WTC11 (cell line): ENCODE data around the gene TMC8. TPM values are rescaled to one million over a fixed set of nuclear protein-coding genes. Genes with fewer than 3 reads are reported as not detected.

Experiments
- ATAC-seq: fragments of 200-7000 bp; cut with Tn5 transposase; 2 replicates; pipeline ENCODE4 v1.10.0; 2021; ENCODE audit warnings: mild to moderate bottlenecking, moderate library complexity
- CTCF ChIA-PET: fragments of 300-600 bp; sonication (Branson Sonifier 250); formaldehyde crosslinking; loops from one replicate; lab custom pipeline; 2021; ENCODE audit warnings: antibody characterized with exemption; lab: Charles Lee
- POLR2A ChIA-PET: fragments of 350-600 bp; sonication (Branson Sonifier 250); formaldehyde crosslinking; loops from one replicate; lab custom pipeline; 2021; ENCODE audit warnings: antibody characterized with exemption; lab: Charles Lee
- DNase-seq: peaks from one replicate; pipeline ENCODE4 v3.0.0; 2021; ENCODE audit warnings: low spot score
- H3K27ac Mint-ChIP-seq: 2 replicates; pipeline ENCODE4 v1.8.0; 2021; ENCODE audit warnings: mixed read lengths
- H3K27me3 Mint-ChIP-seq: 2 replicates; pipeline ENCODE4 v1.8.0; 2021; ENCODE audit warnings: low read depth, mild to moderate bottlenecking, moderate library complexity, mixed read lengths
- H3K36me3 Mint-ChIP-seq: 2 replicates; pipeline ENCODE4 v1.8.0; 2021; ENCODE audit warnings: mixed read lengths
- H3K4me1 Mint-ChIP-seq: 2 replicates; pipeline ENCODE4 v1.8.0; 2022; ENCODE audit warnings: mixed read lengths
- H3K4me3 Mint-ChIP-seq: 2 replicates; pipeline ENCODE4 v1.8.0; 2021; ENCODE audit warnings: mild to moderate bottlenecking, moderate library complexity, mixed read lengths
- H3K9me3 Mint-ChIP-seq: 2 replicates; pipeline ENCODE4 v1.8.0; 2021; ENCODE audit warnings: mixed read lengths
- ARID4B ChIP-seq: sonication (generic); formaldehyde crosslinking; IDR thresholded peaks from 2 replicates; pipeline ENCODE4 v1.8.0; 2023; ENCODE audit warnings: missing genetic modification reagents, mild to moderate bottlenecking, borderline replicate concordance
- CBFB ChIP-seq: sonication (generic); formaldehyde crosslinking; IDR thresholded peaks from 2 replicates; pipeline ENCODE4 v1.8.1; 2022; ENCODE audit warnings: mild to moderate bottlenecking, low read depth, missing genetic modification reagents
- CREM ChIP-seq: sonication (generic); formaldehyde crosslinking; IDR thresholded peaks from 2 replicates; pipeline ENCODE4 v1.8.1; 2022; ENCODE audit warnings: mild to moderate bottlenecking, missing genetic modification reagents, moderate library complexity
- E2F5 ChIP-seq: sonication (generic); formaldehyde crosslinking; IDR thresholded peaks from 2 replicates; pipeline ENCODE4 v1.8.1; 2022; ENCODE audit warnings: mild to moderate bottlenecking, moderate library complexity, missing genetic modification reagents
- ELF4 ChIP-seq: sonication (generic); formaldehyde crosslinking; IDR thresholded peaks from 2 replicates; pipeline ENCODE4 v1.8.1; 2022; ENCODE audit warnings: low read depth, mild to moderate bottlenecking, moderate library complexity, missing genetic modification reagents
- ERG ChIP-seq: fragments of 250-450 bp; sonication (Bioruptor Pico); IDR thresholded peaks from 2 replicates; pipeline ENCODE4 v1.8.0; 2021; ENCODE audit warnings: mild to moderate bottlenecking
- ETV6 ChIP-seq: sonication (generic); formaldehyde crosslinking; IDR thresholded peaks from 2 replicates; pipeline ENCODE4 v1.8.1; 2022; ENCODE audit warnings: mild to moderate bottlenecking, missing genetic modification reagents
- FOXK1 ChIP-seq: sonication (generic); formaldehyde crosslinking; IDR thresholded peaks from 2 replicates; pipeline ENCODE4 v1.8.0; 2022; ENCODE audit warnings: mild to moderate bottlenecking, moderate library complexity, missing genetic modification reagents
- FOXP4 ChIP-seq: sonication (generic); formaldehyde crosslinking; IDR thresholded peaks from 2 replicates; pipeline ENCODE4 v1.8.0; 2022; ENCODE audit warnings: mild to moderate bottlenecking, missing genetic modification reagents
- GABPB1 ChIP-seq: sonication (generic); formaldehyde crosslinking; IDR thresholded peaks from 2 replicates; pipeline ENCODE4 v1.8.1; 2023; ENCODE audit warnings: mild to moderate bottlenecking, missing genetic modification reagents
- GTF2I ChIP-seq: fragments of 250-450 bp; sonication (Bioruptor Pico); conservative IDR thresholded peaks from 2 replicates; pipeline ENCODE4 v1.4.0; 2021; ENCODE audit warnings: mild to moderate bottlenecking
- IRF2 ChIP-seq: sonication (generic); formaldehyde crosslinking; IDR thresholded peaks from 2 replicates; pipeline ENCODE4 v1.8.0; 2022; ENCODE audit warnings: low read depth, missing genetic modification reagents, borderline replicate concordance
- NFE2L1 ChIP-seq: sonication (generic); formaldehyde crosslinking; IDR thresholded peaks from 2 replicates; pipeline ENCODE4 v1.8.1; 2023; ENCODE audit warnings: missing genetic modification reagents
- RELA ChIP-seq: sonication (generic); formaldehyde crosslinking; IDR thresholded peaks from 2 replicates; pipeline ENCODE4 v1.8.1; 2022; ENCODE audit warnings: missing genetic modification reagents, mild to moderate bottlenecking, borderline replicate concordance
- SP1 ChIP-seq: sonication (generic); formaldehyde crosslinking; conservative IDR thresholded peaks from 2 replicates; pipeline ENCODE4 v1.8.1; 2022; ENCODE audit warnings: missing genetic modification reagents
- TEAD1 ChIP-seq: sonication (generic); formaldehyde crosslinking; IDR thresholded peaks from 2 replicates; pipeline ENCODE4 v1.8.0; 2022; ENCODE audit warnings: mild to moderate bottlenecking, missing genetic modification reagents
- ZNF423 ChIP-seq: fragments of 250-450 bp; sonication (Bioruptor Pico); IDR thresholded peaks from 2 replicates; pipeline ENCODE4 v2.1.2; 2022; ENCODE audit warnings: mild to moderate bottlenecking, moderate library complexity
- total RNA-seq: library from RNA; stranded (reverse); gene quantifications from 3 replicates; pipeline ENCODE4 v1.2.3, GENCODE V29; 2021

The TMC8 gene
- total RNA-seq, 1 experiment from 2014 or later: 3.7 TPM

GRCh38 chr17:78166416-78166815 lies 35.8 kb downstream of the TMC8 start:
- Mint-ChIP-seq H3K27ac (no peak overlapping the region), H3K27me3 (no peaks in the 10 kb centered on the region), H3K36me3 (no peaks in the 10 kb centered on the region), H3K9me3 (no peaks in the 10 kb centered on the region), H3K4me1 (peaks cover 17% of the 10 kb centered on the region), H3K4me3 (no peak overlapping the region)
- POLR2A ChIA-PET: interaction anchor here (0.6 kb wide), 1 partner anchor 29 kb away, joined by 3 read pairs; no protein-coding TSS in a partner anchor
- DNase-seq (no peak), ATAC-seq (no peak)
- CTCF ChIA-PET: interaction anchor here (0.6 to 2.2 kb wide), 6 partner anchors 9 to 398 kb away, joined by 3 to 17 read pairs (median 4); no protein-coding TSS in a partner anchor
- TF ChIP-seq GTF2I (no peak), ZNF423 (CRISPR knock-in tag) (peak; percentile 88)

GRCh38 chr17:78168242-78168902 lies 37.8 kb downstream of the TMC8 start, which contains the start of gene SYNGR2:
Gene SYNGR2, plus strand, starts transcription at chr17:78168581. Its CDS starts 36 bp downstream, at chr17:78168617.
- ATAC-seq (peak; percentile 62), DNase-seq (peak; percentile 91)
- Mint-ChIP-seq H3K27me3 (no peaks in the 10 kb centered on the region), H3K27ac (no peak within 1 kb of the TSS), H3K4me3 (peak within 1 kb of the TSS; percentile 70), H3K4me1 (peaks cover 36% of the 10 kb centered on the region), H3K36me3 (peaks cover 8% of the 10 kb centered on the region), H3K9me3 (no peaks in the 10 kb centered on the region)
- no peak for TF ChIP-seq ELF4 (CRISPR knock-in tag)
- TF ChIP-seq GABPB1 (CRISPR knock-in tag): peak; percentile 66
- TF ChIP-seq IRF2: no peak
- peak; percentile 73 for TF ChIP-seq ETV6 (CRISPR knock-in tag)
- TF ChIP-seq FOXP4 (CRISPR knock-in tag): peak; percentile 90
- TF ChIP-seq RELA (CRISPR knock-in tag): peak; percentile 64; the same call in 1 of the 2 replicates
- TF ChIP-seq FOXK1 (CRISPR knock-in tag): 0 out of 2 replicates have a peak, but pooled peaks have one; percentile 58
- TF ChIP-seq ERG (CRISPR knock-in tag): no peak
- TF ChIP-seq NFE2L1 (CRISPR knock-in tag): no peak
- TF ChIP-seq CREM (CRISPR knock-in tag): peak; percentile 31; the same call in 1 of the 2 replicates
- 0 out of 2 replicates have a peak, but pooled peaks have one; percentile 35 for TF ChIP-seq ARID4B
- TF ChIP-seq TEAD1 (CRISPR knock-in tag): peak; percentile 64; the same call in 1 of the 2 replicates
- 0 out of 2 replicates have a peak, but pooled peaks have one; percentile 50 for TF ChIP-seq E2F5 (CRISPR knock-in tag)
- TF ChIP-seq SP1 (CRISPR knock-in tag): peak; percentile 98
- 0 out of 2 replicates have a peak, but pooled peaks have one; percentile 38 for TF ChIP-seq CBFB (CRISPR knock-in tag)
- peak; percentile 51; the same call in 1 of the 2 replicates for TF ChIP-seq ZNF423 (CRISPR knock-in tag)
- CTCF ChIA-PET: interaction anchor here (0.7 to 4.4 kb wide), 5 partner anchors 19 to 100 kb away, joined by 3 to 27 read pairs (median 4); partner anchors contain the start of genes AFMID and TK1
- POLR2A ChIA-PET: interaction anchor here (0.7 to 0.9 kb wide), 4 partner anchors 18 to 179 kb away, joined by 4 to 6 read pairs (median 4); partner anchors contain the start of gene TK1
